Measurements from ENCODE around the gene MARCHF10.

DNA sequence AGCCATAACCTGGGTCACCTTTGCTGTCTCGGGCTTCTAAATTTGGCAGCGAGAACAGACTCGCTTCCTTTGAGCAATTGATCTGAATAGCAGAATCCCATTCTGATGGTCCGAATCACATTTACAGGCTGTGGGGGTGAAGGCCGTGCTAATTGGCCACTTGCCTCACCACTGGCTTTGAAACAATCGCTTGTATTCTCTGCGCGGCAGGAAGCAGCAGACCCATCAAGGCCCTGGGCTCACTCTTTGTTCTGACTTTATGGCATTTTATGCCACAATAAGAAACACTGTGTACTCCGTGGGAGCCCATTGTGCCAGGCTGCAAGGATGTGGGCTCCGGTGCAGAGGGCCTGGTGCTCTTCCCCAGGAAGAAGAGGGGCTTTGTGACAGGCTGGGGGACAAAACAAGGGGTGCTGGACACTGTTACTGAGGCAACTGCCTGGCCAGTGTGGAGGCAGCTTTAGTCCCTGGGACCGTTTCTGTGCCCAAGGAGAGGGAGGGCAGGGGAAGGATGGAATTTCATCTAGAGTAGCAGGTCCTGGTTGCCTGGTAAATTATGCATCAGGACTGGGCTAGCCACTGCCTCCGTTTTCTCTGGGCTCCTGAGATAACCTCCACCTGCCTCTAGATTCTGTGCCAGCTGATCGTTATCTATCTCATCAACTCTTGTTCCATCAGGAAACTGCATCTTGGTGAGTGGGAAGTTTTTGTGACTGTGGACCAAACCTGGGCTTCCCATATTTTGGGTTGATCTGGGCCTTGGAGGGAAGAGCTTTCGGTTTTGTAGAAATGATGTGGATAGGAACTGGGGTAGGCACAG is 102.1 kb downstream of the MARCHF10 start:
- TF ChIP-seq, protein P1, sequence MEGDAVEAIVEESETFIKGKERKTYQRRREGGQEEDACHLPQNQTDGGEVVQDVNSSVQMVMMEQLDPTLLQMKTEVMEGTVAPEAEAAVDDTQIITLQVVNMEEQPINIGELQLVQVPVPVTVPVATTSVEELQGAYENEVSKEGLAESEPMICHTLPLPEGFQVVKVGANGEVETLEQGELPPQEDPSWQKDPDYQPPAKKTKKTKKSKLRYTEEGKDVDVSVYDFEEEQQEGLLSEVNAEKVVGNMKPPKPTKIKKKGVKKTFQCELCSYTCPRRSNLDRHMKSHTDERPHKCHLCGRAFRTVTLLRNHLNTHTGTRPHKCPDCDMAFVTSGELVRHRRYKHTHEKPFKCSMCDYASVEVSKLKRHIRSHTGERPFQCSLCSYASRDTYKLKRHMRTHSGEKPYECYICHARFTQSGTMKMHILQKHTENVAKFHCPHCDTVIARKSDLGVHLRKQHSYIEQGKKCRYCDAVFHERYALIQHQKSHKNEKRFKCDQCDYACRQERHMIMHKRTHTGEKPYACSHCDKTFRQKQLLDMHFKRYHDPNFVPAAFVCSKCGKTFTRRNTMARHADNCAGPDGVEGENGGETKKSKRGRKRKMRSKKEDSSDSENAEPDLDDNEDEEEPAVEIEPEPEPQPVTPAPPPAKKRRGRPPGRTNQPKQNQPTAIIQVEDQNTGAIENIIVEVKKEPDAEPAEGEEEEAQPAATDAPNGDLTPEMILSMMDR (IDR thresholded peaks at IDR 0.05), result no peak
- TF ChIP-seq POLR2A (IDR thresholded peaks at IDR 0.05) (no peak), POLR2AphosphoS5 (IDR thresholded peaks at IDR 0.05) (no peak)
